GM19193 (cell line): ENCODE results near the gene TF.

Experiments
- POLR2A ChIP-seq: IDR thresholded peaks from 4 replicates; pipeline ENCODE4 v1.6.1; 2011; ENCODE audit not compliant: insufficient read depth, insufficient read length; ENCODE audit errors: extremely low read depth

Gene TF

DNA sequence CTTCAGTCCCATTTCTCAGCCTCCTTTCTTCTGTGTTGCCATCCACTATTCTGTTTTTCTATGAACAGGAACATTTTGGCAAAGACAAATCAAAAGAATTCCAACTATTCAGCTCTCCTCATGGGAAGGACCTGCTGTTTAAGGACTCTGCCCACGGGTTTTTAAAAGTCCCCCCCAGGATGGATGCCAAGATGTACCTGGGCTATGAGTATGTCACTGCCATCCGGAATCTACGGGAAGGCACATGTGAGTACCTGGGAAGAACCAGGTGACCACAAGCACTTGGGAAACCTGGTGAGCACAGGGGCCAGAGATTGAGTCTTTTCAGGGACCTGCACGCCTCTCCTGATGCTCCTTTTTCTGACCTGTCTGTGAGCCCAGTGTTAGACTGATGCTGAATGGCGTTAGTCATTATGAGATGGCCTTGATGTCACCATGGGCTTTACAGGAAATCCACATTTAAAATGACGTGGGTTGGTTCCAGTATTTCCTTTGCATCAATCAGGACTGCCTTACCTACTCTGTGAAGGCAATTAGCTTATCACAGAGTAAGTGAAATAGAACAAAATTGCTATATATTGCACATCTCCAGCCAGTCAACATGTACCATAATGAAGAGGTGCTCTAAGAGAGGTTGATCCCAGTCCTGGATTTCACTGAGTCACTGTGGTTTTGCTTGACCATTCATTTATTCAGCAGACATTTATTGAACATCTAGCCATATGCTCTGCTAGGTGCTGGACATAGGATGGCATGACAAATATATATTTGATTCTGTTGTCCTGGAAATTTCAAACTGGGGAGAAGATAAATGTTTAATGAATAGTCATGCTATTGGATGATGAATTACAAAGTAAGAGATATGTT is 11.7 kb downstream of the TF start:
- no peak for TF ChIP-seq POLR2A

DNA sequence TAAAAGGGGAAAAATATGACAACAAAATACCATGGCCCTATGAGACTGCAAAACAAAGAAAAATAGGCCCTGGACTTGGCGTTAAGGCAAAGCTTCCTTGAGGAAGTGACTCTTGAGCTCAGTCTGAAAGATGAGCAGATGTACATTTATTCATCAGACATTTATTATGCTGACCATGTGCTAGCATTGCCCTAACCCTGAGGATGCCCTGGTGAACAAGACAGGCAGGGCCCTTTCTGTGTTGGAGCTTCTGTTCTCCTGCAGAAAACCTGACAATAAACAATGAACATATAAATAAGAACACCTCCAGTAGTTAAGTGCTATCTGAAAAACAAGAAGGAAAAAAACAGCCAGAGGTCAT is 12.4 kb downstream of the TF start:
- TF ChIP-seq POLR2A, result no peak

DNA sequence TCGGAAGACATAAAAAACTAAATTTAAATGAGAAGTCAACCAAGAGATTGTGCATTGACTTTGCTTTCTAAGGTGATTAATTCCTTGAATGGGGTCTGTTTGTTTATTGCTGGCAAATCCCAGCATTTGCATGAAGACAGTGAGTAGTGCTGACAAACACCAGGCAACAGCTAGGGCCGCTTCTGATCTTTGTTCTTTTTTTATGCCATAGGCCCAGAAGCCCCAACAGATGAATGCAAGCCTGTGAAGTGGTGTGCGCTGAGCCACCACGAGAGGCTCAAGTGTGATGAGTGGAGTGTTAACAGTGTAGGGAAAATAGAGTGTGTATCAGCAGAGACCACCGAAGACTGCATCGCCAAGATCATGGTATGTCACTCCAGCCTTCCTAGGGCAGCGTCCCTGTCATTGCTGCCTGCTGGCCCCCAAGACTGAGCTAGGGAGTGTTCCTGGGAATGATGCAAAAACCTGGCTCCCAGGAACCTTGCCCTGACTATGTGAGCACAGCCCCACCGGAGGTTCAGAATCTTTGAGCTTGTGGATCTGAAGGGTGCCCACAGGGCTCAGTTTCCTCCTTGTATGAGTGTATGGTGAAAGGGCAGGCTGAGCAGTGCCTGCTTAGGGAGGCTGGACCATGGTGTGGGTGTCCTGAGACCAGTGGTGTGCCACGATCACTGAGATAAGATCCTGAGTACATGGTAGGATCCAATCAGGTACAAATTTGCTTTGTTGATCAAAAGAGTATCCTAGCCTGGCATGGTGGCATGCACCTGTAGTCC is 13.0 kb downstream of the TF start:
- no peak for TF ChIP-seq POLR2A

DNA sequence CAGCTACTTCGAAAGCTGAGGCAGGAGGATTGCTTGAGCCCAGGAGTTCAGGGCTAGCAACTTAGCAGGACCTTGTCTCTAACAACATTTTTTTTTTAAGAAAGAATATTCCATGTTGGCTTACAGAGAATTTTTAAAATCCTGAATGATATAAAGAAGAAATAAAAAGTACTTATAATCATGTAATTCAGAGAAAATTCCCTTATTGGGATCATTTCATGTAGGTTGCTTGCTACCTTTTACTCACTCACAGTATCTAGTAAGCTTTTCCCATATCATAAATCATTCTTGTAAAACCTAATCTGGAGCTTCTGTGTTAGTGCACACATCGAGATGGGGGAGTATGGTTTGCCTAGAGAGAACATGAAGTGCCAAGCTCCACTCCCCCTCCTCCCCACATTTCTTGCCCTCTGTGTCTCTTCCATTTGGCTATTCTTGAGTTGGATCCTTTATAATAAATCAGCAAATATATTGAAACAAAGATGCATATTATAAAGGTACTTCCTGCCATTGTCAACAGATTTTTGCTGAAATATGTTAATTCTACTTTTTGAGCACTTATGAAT is 13.6 kb downstream of the TF start:
- TF ChIP-seq POLR2A, result no peak

DNA sequence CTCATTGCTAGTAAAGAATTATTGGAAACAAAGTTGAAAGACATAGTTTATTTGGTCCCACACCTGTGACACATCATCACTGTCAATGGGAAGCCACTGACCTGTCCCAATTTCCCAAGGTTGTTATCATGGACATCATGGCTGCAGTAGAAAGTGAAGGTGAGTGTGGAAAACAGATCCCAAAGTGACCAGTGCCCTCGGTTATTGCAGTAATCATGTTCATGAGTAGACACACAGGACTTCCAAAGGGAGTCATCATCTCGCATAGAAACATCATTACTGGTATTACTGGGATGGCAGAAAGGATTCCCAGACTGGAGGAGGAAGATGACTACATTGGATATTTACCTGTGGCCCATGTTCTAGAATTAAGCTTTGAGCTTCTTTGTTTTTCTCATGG is 14.7 kb downstream of the TF start:
- no peak for TF ChIP-seq POLR2A

DNA sequence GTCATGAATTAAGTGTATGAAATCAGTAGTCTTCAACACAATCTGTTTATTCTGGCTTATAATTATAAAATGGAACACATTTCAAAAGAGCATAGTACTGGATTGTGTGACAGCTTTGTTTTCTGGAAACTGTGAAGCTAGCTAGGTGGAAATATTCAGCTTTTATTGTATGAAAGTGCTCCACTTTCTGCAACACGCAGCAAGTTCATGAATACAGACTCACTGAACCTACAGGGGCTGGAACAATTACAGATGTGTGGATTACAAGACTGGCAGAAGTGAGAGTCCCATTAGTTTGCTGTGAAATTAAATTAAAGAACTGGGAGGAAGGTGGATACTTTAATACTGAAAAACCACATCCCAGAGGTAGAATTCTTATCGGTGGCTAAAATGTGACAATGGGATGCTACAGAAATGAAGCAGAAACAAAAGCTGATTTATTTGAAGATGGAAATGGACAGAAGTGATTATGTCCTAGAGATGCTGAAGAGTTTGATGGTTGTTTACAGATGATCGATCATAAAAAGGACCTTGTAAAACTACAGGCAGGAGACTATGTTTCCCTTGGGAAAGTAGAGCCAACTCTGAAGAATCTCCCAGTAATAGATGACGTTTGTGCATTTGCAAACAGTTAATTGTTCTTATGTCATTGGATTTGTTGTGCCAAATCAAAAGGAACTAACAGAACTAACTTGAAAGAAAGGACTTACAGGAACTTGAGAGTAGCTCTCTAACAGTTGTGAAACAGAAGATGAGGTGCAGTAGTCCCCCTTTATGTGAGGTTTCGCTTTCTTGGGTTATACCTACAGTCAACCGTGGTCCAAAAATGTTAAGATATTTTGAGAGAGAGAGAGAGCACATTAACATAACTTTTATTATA is 15.7 kb downstream of the TF start:
- TF ChIP-seq POLR2A, result no peak

DNA sequence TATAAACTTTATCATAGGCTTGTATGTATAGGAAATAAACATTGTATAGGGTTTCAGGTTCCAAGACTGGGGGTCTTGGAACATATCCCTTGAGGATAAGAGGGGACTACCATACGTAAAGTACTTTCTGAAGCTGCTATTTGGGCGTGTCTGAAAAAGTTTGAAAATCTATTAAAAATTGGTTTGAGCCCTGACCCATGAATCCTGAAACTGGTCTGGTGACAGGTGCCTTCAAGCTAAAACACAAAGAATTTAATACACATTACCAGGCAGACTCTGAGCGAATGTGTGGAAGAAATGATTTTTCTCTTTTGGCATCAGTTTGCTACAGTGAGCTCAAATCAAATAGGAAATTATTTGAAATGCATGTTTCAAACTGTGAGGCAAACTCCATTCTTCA is 16.3 kb downstream of the TF start:
- TF ChIP-seq POLR2A, result no peak

DNA sequence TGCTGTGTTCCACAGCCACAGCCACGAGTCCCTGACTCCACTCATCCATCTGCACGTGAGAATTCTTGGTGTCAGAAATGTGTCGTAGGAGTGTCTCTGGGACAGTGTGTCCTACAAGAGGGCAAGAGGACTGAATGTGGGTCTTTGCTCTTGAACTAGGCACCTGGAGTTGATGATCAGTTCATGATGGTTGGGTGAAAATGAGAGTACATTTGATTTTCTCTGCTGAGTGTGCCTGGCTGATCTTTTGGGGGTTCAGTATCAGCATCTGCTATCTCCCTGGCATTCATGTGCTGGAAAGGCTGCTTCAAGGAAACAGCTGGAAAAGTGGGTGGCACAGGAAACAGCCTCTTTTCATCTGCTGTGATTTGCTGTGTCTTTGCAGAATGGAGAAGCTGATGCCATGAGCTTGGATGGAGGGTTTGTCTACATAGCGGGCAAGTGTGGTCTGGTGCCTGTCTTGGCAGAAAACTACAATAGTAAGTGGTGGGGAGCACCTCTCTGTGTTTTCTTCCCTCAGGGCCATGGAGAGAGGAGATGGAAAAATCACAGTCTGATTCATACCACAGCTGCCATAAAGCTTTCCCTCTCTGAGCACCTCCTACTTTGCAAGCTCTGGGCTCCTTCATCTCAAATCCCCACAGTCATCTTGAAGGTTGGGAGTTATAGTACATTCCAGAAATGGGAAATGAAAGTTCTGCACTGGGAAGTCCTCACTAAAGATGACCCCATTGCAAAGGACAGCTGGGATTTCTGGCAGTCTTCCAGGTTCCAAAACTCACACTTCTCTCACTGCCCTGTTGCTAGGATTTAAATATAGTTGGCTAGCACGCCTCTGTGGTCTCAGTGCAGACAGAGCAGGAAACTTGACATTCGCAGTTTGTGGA is 17.8 kb downstream of the TF start:
- TF ChIP-seq POLR2A, result no peak

DNA sequence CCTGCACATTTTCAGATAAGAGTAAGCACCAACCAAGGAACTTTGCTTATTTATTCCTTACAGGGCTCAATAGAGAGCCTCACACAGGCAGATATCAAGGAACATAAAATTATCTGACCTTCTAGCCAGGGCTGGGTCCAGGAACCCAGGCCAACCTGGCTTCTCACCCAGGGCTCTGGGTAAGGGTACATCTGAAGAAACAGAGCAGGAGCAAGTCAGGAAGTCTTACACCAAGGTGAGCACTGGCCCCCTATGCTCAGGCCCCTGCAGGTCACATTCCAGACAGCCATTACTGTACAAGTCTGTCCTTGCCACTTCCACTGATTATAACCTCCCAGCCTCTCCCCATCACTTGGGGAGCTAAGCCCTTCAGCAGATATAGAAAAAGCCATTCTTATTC is 19.1 kb downstream of the TF start:
- TF ChIP-seq POLR2A, result no peak

DNA sequence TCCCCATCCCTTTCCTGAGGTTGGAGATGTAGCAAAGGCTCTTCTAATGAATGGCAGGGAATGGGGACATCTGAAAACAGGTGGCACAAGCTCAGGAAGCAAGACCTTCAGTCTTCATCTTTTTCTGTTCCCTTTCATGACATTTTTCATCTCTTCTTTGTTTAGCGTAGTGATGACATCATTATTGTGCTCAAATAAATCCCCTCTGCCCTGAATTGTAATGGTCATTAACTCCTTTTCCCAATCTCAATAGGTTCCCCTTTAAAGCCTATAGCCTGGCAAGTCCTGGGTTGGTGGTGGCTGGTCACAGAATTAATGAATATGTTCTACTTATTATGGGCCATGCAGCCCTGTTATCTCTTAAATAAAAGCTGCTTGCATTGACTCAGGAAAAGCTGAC is 21.4 kb downstream of the TF start:
- TF ChIP-seq POLR2A, result no peak

DNA sequence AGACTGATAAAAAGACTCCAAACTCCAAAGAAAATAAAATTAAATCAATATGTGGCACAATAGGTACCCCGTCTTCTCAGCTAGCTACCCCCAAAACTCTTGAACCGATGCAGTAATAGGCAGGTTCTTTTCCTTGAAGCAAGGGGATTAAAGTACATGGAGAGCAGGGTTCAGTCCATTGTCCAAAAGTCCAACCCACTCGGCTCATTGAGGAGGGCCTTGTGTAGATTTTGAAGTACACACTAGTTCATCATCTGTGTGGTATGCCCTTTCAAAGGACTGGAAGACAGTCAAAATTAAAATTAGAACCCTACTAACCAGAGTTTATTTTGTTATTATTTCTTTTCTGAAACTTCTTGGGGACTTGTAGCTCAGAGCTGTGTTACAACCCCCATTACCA is 23.3 kb downstream of the TF start:
- TF ChIP-seq POLR2A, result no peak

DNA sequence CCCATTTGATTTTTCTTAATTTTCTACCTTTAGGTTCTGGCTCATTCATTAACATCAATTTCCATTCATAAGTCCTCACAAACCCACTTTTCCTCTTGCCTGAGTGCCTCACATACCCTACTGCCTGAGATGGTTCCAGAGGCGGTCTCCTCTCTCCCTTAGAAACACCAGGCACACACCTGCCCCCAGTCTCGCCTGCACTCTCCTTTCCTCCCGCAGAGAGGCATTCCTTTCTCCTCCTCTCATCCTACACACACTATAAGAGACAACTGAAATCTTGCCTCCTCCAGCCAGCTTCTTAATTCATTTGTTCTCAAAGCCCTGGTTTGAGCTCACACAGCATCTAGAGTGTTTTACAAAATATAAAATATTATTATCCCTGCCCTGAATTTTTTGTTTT is 27.5 kb downstream of the TF start:
- no peak for TF ChIP-seq POLR2A

DNA sequence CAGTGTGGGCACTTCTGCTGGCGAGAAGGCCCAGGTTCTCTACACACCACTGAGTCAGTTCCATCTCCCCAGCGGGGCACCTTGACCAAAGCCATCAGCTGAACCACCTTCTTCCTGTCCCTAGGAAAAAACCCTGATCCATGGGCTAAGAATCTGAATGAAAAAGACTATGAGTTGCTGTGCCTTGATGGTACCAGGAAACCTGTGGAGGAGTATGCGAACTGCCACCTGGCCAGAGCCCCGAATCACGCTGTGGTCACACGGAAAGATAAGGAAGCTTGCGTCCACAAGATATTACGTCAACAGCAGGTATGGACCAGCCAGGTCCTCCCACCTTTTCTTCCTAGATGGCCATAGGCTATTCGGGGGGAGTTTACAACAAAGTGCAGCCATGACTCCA is 29.1 kb downstream of the TF start:
- TF ChIP-seq POLR2A, result no peak

DNA sequence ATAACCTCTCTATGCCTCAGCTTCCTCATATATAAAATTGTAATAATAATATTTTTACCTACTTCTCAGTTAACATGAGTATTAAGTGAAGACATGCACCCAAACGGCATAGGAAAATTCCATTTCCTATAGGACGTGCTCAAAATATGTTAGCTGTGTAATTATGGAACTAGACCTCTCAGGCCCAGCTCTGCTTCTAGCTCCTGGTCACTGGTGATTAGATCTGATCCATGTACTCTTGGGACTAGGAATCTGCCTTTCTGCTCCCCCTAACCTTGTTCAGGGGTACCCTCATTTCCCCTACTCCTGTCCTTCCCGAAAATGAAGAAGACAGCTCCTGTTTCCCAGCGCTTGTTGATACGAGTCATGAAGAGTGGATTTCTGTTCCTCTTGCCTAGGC is 29.6 kb downstream of the TF start:
- no peak for TF ChIP-seq POLR2A
